NCI-H146 (cell line): Measurements from ENCODE around the gene CPM.
"Not testable (repeated sequence)": the region's sequence is repeated elsewhere in the genome, so short reads cannot be mapped to it uniquely, and the experiment has no call there.

Experiments used
- DNase-seq: peaks from one replicate; lab custom pipeline; 2025; lab: John Stamatoyannopoulos, UW

CPM gene

DNA sequence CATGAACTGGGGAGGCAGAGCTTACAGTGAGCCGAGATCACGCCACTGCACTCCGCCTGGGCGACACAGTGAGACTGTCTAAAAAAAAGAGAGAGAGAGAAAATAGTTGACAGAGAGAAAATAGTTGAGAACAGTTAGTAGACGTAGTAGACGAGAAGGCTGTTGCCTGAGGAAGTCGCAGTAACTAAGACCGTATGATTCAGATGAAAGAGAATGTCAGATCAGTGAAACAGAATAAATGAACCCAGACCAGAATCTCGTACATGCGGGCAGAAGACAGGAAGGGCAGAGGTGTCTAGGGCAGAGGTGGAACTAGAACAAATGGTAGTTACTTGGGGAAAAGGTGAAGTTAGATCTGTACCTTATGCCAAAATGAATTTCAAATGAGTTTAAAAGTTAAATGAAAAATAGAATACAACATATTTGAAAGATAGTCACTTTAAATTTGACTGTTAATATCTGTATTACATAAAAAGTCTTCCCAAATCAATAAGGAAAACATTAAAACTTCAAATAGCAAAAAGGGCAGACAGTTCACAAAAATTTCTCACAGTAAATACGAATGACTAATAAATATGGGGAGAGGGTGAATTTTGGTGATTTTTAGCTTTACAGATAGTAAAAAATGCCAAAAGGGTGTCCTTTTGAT is 107.3 kb downstream of the CPM start:
- DNase-seq: no peak

DNA sequence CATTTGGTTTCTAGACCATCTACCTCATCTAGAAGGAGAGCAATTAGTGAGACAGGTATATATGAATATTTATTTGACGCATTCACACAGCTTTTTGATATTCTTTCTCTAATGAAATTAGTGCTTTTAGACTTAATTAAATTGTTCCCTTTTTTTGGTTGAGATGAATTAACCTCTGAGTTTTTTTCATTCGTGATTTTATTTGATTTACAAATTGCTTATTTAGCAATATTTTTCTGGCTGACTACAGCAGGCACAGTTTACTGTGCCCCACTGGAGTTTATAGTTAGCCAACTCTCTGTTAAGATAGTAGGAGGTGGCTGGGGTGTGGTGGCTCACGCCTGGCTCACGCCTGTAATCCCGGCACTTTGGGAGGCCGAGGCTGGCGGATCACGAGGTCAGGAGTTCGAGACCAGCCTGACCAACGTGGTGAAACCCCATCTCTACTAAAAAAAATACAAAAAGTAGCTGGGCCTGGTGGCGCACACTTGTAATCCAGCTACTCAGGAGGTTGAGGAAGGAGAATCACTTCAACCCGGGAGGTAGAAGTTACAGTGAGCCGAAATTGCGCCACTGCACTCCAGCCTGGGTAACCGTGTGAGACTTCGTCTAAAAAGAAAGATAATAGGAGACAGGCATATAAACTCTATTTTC is 108.2 kb downstream of the CPM start:
- no peak for DNase-seq

DNA sequence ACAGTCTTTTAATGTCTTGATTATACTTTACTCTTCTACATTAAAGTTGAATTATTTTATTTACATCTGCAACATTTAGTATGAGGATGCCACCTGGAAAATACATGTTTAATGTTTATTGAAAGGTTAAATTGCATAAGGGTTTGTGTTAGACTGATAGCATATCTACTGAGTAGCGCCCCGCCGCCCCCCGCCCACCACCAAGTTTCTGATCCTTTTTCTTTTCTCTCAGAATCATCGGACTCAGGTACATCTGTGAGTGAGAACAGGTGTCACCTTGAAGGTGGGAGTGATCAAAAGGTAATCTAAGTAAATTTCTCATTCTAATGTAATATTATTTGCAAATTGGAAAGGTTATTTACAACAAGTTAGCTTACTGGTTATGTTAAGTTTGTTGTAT is 108.8 kb downstream of the CPM start:
- DNase-seq: no peak

DNA sequence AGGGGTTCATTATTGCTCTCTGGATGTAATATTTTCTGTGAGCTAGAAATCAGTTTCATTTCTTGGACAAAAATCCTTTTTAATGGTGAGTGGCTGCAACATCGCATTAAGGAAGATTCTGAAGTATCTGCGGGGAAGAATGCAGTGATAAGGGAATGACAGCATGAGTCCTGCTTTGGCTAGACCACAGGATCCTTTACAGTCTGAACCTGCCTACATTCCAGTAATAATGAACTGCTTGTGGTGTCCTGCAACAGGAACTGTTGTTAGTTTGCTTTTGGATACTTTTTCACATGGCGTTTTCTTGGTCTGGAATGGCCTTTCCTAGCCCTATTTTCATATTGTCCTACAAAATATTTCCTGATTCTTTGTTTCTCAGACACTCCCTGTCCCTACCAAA is 109.3 kb downstream of the CPM start:
- DNase-seq: no peak

DNA sequence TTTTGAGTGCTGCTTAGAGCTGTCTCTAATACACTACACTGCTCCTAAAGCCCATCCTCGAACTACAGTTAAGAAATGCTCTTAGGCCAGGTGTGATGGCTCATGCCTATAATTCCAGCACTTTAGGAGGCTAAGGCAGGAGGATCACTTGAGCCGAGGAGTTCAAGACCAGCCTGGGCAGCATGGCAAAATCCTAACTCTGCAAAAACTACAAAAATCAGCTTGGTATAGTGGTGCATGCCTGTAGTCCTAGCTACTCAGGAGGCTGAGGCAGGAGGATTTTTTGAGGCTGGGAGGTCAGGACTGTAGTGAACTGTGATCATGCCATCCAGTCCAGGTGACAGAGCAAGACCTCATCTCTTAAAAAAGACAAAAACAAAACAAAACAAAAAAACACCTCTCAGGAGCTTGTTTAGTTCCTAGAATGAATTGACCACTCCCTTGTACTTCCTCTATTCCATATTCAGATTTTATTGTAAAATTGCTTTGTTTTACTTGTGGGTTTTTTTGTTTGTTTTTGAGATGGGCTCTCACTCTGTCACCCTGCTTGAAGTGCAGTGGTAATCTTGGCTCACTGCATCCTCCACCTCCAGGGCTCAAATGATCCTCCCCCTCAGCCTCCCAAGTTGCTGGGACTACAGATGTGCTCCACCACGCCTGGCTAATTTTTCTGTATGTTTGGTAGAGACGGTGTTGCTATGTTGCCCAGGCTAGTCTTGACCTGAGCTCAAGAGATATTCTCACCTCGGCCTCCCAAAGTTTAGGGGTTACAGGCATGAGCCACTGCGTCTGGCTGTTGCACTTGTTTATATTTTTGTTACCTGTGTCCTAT is 111.4 kb downstream of the CPM start:
- no peak for DNase-seq

DNA sequence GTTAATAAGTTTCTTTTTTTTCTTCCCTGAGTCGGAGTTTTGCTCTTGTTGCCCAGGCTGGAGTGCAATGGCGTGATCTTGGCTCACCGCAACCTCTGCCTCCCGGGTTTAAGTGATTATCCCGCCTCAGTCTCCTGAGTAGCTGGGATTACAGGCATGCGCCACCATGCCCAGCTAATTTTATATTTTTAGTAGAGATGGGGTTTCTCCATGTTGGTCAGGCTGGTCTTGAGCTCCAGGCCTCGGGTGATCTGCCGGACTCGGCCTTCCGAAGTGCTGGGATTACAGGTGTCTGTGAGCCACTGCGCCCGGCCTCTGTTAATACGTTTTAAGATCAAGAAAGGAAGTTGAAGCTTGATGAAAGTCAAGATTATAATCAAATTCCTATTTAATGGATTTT is 113.5 kb downstream of the CPM start:
- DNase-seq: not testable (repeated sequence)

DNA sequence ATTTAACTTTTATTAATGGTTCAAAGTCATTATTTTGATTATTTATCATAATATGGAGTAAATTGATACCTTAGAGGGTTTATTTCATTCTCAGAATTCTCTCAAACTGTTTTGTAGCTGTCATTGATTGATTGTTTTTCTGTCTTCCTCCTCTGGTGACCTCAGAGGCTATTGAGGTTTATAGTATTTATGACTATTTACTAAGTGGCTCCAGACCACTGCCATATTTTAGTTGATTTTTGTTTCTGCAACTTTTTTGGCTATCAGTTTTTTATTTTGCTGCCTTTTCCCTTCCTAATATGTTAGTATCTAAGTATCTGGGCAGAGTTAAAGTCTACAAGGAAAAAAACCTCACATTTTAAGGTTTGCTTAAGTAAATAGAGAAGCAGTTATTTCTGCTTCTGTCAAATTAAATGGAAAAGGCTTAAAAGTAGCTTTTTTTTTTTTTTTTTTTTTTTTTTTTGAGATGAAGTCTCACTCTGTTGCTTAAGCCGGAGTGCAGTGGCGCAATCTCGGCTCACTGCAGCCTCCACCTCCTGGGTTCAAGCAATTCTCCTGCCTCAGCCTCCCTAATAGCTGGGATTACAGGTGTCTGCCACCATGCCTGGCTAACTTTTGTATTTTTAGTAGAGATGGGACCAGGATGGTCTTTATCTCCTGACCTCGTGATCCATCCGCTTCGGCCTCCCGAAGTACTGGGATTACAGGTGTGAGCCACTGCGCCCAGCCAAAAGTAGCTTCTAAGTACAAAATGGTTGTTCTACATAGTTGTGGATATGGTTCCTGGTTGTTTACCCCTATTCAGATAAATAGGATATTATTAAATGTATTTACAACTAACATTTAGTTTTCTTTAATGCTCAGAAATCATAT is 116.8 kb downstream of the CPM start:
- DNase-seq: no peak

DNA sequence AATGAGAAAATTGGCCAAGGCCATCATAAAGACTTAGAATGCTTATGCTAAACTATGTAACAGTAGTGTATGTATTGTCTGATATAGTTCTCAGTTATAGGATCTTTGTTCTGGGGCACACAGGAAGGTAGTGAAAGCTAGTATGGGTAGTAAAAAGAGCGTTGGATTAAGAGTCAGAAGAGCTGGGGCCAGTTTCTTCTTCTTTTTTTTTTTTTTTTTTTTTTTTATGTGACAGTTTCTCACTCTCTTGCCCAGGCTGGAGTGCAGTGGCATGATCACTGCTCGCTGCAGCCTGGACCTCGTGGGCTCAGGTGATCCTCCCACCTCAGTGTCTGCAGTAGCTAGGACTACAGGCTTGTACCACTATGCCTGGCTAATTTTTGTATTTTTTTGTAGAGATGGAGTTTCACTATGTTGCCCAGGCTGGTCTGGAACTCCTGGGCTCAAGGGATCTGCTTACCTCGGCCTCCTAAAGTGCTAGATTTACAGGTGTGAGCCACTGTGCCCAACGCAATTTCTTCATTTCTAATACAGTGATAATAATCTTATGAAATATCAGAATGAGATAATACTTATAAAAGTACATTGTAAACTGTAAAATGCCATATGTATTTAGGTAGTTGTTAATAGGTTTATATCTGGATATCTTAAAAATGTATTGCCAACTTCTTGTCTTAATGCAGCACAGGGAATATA is 117.6 kb downstream of the CPM start:
- DNase-seq: no peak

DNA sequence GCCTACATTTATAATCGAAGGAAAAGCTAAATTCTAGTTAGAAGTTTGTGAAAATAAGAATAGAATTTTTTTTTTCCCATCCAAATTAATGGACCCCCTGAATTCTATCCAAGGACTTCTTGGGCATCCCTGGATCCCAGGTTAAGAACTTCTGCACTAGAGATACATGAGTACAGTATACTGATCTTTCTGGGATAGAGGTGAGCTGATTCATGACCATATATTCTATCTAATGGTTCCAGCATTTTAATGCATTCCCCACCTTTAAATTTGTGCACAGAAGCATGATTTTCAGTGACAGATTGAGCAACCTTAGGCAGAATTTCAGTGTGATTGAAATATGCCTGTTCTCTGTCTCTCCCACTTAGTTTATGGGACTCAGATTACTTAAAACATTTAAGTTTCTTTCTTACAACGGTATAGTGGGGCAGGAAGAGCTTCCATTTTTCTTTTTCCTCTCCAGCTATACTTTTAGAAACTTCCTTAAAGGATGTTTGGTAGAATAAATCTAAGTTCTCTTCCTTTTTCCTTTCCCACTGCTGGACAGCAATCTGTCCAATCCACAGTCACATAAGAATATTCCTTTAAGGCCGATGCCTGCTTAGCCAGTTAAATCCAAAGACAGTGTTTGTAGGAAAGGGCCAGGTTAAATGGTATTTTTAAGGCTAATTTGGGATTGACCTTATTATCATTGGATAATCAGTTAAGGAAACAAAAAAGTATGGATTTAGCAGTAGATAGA is 118.3 kb downstream of the CPM start:
- no peak for DNase-seq

DNA sequence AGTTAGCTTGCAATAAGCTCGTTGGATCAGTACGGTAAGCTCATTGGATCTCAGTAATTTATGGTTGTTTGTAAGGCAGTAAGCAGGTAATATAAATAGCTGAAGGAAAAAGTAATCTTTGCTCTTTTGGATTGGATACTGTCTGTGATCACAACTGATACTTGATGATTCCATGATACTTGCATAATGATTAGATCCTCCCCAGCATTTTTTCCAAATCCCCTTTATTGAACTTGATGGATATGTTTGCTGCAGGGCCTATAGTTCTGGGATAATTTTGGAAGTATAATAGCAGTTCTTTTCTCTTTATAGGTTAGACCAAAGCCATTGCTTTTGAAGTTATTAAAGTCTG is 119.8 kb downstream of the CPM start:
- DNase-seq: no peak

DNA sequence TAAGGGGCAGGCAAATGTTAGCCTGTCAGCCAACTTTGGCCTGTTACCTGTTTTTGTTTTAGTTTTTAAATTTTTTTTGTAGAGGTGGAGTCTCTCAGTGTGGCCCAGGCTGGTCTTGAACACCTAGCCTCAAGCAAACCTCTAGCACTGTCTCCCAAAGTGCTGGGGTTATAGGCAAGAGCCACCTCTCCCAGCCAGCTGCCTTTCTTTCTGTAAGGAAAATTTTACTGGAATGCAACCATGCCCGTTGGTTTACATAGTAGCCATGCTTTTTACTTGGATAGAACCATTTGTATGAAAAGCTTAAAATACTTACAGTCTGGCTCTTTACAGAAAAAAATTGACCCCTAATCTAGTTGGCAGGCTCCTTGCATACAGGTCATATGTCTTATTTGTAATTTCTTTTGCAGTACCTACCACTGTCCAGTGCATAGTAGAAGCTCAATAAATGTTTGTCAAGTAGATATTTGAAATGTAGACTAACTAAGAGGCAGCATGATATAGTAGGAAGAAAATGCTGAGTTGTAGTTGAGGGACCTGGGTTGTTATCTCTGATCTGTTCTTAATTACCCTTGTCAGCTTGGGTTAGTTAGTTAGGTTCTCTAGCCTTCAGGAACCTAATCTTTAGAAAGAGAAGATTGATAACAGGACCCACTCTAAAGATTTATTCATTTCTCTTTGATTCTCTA is 120.3 kb downstream of the CPM start:
- no peak for DNase-seq

DNA sequence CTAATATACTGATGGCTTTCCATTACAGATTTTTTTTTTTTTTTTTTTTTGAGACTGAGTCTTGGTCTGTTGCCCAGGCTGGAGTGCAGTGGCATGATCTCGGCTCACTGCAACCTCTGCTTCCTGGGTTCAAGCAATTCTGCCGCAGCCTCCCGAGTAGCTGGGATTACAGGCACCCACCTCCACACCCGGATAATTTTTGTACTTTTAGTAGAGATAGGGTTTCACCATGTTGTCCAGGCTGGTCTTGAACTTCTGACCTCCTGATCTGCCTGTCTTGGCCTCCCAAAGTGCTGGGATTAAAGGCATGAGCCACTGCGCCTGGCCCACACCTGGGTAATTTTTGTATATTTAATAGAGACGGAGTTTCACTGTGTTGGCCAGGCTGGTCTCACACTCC is 121.4 kb downstream of the CPM start:
- not testable (repeated sequence) for DNase-seq

DNA sequence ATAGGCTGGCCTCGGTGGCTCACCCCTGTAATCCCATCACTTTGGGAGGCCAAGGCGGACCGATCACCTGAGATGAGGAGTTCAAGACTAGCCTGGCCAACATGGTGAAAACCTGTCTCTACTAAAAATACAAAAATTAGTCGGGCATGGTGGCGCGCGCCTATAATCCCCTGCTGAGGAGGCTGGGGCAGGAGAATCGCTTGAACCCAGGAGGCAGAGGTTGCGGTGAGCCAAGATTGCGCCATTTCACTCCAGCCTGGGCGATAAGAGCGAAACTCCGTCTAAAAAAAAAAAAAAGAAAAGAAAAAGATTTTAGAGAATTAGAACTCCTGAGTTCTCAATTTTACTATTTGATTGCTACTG is 123.0 kb downstream of the CPM start:
- not testable (repeated sequence) for DNase-seq

DNA sequence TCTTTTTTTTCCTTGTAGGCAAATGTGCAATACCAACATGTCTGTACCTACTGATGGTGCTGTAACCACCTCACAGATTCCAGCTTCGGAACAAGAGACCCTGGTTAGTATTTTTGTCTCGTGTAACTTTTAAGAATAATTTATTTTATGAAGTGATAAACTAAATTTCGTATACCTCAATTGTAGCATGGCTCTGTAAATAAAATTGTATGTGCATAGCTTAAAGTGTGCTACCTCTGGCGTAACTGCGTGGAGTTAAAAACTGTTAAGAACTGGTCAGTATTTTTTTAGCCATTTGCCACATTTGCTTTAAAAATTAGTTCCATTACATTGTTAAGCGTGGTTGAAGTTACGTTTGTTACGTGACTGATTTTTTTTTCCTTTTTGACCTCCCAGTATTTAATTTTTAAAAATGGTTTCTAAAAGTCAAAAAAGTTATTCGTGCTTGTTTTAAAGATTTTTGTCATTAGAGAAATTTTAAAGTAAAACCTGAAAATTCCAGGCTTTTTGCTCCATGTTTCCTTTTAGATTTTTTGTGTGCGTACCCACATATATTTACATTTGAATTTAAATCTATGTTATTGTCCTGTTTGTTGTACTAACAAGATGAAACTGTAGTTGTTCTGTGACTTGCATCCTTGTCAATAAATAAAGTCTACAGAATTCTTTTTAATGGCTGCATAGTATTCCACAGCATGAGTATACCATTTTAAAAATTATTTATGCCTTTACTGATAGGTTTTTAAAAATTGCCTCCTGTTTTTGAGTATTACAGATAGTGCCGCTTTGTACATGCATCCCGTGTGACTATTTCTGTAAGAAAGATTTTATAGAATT is 123.6 kb downstream of the CPM start:
- DNase-seq: no peak

DNA sequence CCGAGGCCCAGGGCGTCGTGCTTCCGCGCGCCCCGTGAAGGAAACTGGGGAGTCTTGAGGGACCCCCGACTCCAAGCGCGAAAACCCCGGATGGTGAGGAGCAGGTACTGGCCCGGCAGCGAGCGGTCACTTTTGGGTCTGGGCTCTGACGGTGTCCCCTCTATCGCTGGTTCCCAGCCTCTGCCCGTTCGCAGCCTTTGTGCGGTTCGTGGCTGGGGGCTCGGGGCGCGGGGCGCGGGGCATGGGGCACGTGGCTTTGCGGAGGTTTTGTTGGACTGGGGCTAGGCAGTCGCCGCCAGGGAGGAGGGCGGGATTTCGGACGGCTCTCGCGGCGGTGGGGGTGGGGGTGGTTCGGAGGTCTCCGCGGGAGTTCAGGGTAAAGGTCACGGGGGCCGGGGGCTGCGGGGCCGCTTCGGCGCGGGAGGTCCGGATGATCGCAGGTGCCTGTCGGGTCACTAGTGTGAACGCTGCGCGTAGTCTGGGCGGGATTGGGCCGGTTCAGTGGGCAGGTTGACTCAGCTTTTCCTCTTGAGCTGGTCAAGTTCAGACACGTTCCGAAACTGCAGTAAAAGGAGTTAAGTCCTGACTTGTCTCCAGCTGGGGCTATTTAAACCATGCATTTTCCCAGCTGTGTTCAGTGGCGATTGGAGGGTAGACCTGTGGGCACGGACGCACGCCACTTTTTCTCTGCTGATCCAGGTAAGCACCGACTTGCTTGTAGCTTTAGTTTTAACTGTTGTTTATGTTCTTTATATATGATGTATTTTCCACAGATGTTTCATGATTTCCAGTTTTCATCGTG is 124.4 kb downstream of the CPM start:
- peak; percentile 95 for DNase-seq

DNA sequence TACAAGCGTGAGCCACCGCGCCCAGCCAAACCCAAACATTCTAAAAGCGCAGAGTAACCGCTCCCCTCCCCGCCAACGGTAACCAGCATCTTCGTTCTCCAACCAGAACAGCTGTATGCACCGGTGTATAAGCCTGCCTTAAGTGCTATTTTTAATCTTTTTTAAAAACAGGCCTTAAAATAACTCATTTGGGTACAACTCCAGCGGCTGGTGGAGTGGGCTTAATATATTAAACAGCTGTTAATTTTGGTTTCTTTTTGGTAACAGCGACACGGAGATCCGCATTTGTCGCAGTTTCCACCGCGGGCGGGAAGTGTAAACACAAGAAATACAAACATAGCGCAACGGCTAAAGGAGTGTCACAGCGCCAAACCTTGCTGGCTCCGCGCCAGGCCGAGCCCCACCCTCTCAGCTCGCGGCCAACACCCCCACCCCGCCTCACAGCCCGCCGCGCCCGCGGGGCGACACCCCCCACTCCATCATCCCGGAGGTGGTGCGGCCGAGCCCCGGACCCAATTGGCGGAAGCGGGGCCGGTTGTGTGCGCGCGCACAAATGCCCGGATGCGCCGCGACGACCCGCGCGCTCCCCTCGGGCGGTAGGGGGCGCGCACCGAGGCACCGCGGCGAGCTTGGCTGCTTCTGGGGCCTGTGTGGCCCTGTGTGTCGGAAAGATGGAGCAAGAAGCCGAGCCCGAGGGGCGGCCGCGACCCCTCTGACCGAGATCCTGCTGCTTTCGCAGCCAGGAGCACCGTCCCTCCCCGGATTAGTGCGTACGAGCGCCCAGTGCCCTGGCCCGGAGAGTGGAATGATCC is 125.2 kb downstream of the CPM start, which contains the start of gene MDM2:
MDM2 (plus strand) TSS at position 602 of the 812 bp plus-strand sequence. CDS start 301 bp downstream, outside the sequence.
- peak; percentile 96 for DNase-seq

DNA sequence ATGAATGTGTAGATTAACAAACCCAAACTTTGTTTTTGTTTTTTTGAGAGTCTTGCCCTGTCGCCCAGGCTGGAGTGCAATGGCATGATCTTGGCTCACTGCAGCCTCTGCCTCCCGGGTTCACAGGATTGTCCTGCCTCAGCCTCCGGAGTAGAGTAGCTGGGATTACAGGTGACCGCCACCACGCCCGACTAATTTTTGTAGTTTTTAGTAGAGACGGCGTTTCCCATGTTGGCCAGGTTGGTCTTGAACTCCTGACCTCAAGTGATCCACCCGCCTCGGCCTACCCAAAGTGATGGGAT is 125.7 kb downstream of the CPM start:
- not testable (repeated sequence) for DNase-seq
